SK-N-SH (cell line): ENCODE results near the gene HEMK1. TPM values are rescaled to one million over a fixed set of nuclear protein-coding genes. Genes with fewer than 3 reads are reported as not detected.

Experiments
- CTCF ChIA-PET: fragments of 300-600, 350-600 bp; formaldehyde crosslinking; extraction: SDS; loops from one replicate; lab custom pipeline; 2021; lab: Yijun Ruan, JAX
- POLR2A ChIA-PET: fragments of 350-600 bp; sonication (Branson Sonifier 250); formaldehyde crosslinking; extraction: SDS; loops from one replicate; lab custom pipeline; 2020; ENCODE audit warnings: antibody characterized with exemption, inconsistent platforms; lab: Yijun Ruan, JAX
- DNase-seq: peaks from one replicate; pipeline ENCODE4 v3.0.0; 2012
- H2AFZ ChIP-seq: fragments of 200-600 bp; sonication (generic); 2 replicates; pipeline ENCODE4 v1.8.1; 2016; ENCODE audit warnings: antibody characterized with exemption, mild to moderate bottlenecking, low read depth
- H3F3A ChIP-seq: fragments of 200-600 bp; sonication (generic); replicated peaks from 2 replicates; pipeline ENCODE3; 2016; ENCODE audit warnings: antibody characterized with exemption, mild to moderate bottlenecking; ENCODE audit not compliant: insufficient read depth
- H3K27ac ChIP-seq, 2 experiments: fragments of 200-500 bp in 1 of 2; fragments of 200-600 bp in 1 of 2; sonication (Bioruptor generic) in 1 of 2; sonication (generic), shearing (Covaris generic) in 1 of 2; 2 replicates each; pipeline versions ENCODE4 v1.5.1 to v1.6.1; 2014 to 2016; ENCODE audit warnings: low read depth in 2 of 2, inconsistent platforms in 1 of 2, low read length in 1 of 2, mild to moderate bottlenecking in 1 of 2, mixed read lengths in 1 of 2
- H3K27me3 ChIP-seq: fragments of 200-600 bp; sonication (generic), shearing (Covaris generic); 2 replicates; pipeline ENCODE4 v1.6.1; 2016; ENCODE audit warnings: mixed run types; ENCODE audit not compliant: insufficient read depth
- H3K36me3 ChIP-seq, 2 experiments: fragments of 200-500 bp in 1 of 2; fragments of 200-600 bp in 1 of 2; sonication (Bioruptor generic) in 1 of 2; sonication (generic) in 1 of 2; replicated peaks in 1 of 2; 2 replicates each; pipeline versions ENCODE3 to v1.5.1; 2014 to 2016; ENCODE audit warnings: low read length in 1 of 2, mild to moderate bottlenecking in 1 of 2; ENCODE audit not compliant: insufficient read depth in 2 of 2, control insufficient read depth in 1 of 2
- H3K4me1 ChIP-seq, 2 experiments: fragments of 200-500 bp in 1 of 2; fragments of 200-600 bp in 1 of 2; sonication (Bioruptor generic) in 1 of 2; sonication (generic), shearing (Covaris generic) in 1 of 2; 2 replicates each; pipeline versions ENCODE4 v1.5.1 to v1.6.1; 2014 to 2016; ENCODE audit warnings: low read depth in 1 of 2, low read length in 1 of 2, mixed run types in 1 of 2; ENCODE audit not compliant: insufficient read depth in 2 of 2, control insufficient read depth in 1 of 2
- H3K4me2 ChIP-seq: fragments of 200-600 bp; sonication (generic), shearing (Covaris generic); 2 replicates; pipeline ENCODE4 v1.6.1; 2017; ENCODE audit warnings: mixed run types
- H3K4me3 ChIP-seq, 2 experiments: fragments of 200-500 bp in 1 of 2; fragments of 200-600 bp in 1 of 2; sonication (Bioruptor generic) in 1 of 2; sonication (generic), shearing (Covaris generic) in 1 of 2; 2 replicates each; pipeline versions ENCODE4 v1.5.1 to v1.8.1; 2014 to 2016; ENCODE audit warnings: low read depth in 2 of 2, inconsistent platforms in 1 of 2, low read length in 1 of 2, mild to moderate bottlenecking in 1 of 2, mixed read lengths in 1 of 2, moderate library complexity in 1 of 2
- H3K79me2 ChIP-seq: fragments of 200-600 bp; sonication (generic); 2 replicates; pipeline ENCODE4 v1.8.1; 2017; ENCODE audit warnings: mild to moderate bottlenecking; ENCODE audit not compliant: insufficient read depth
- H3K9ac ChIP-seq: fragments of 200-600 bp; sonication (generic); 2 replicates; pipeline ENCODE4 v1.6.1; 2017; ENCODE audit warnings: mixed run types
- H3K9me2 ChIP-seq: fragments of 200-600 bp; sonication (generic); 2 replicates; pipeline ENCODE4 v1.6.1; 2017; ENCODE audit warnings: mixed run types
- H3K9me3 ChIP-seq: fragments of 200-600 bp; sonication (generic); 2 replicates; pipeline ENCODE4 v1.6.1; 2017; ENCODE audit warnings: mixed run types, mild to moderate bottlenecking, moderate library complexity
- H4K20me1 ChIP-seq: fragments of 200-600 bp; sonication (generic); 2 replicates; pipeline ENCODE4 v1.6.1; 2017; ENCODE audit warnings: mild to moderate bottlenecking, mixed run types; ENCODE audit not compliant: insufficient read depth
- CHD2 ChIP-seq: fragments of 150-350 bp; IDR thresholded peaks from 2 replicates; pipeline ENCODE4 v1.6.1; 2018; ENCODE audit warnings: low read length; ENCODE audit not compliant: partially characterized antibody
- CTCF ChIP-seq: fragments of 200-600 bp; sonication (generic); IDR thresholded peaks from 2 replicates; pipeline ENCODE4 v1.6.1; 2017; ENCODE audit warnings: antibody characterized with exemption, mild to moderate bottlenecking, moderate library complexity
- FOSL2 ChIP-seq: IDR thresholded peaks from 2 replicates; pipeline ENCODE4 v1.4.0; 2012; ENCODE audit warnings: low read depth, mild to moderate bottlenecking, moderate library complexity, borderline replicate concordance
- FOXJ3 ChIP-seq: sonication (generic); formaldehyde crosslinking; IDR thresholded peaks from 2 replicates; pipeline ENCODE4 v1.5.1; 2020; ENCODE audit warnings: mild to moderate bottlenecking, missing genetic modification reagents
- GABPA ChIP-seq: IDR thresholded peaks from 2 replicates; pipeline ENCODE4 v1.4.0; 2012; ENCODE audit warnings: low read depth, mild to moderate bottlenecking
- IRF3 ChIP-seq: fragments of 150-350 bp; IDR thresholded peaks from 2 replicates; pipeline ENCODE4 v1.6.1; 2016; ENCODE audit warnings: mild to moderate bottlenecking, low read depth, low read length
- MAX ChIP-seq: IDR thresholded peaks from 2 replicates; pipeline ENCODE4 v1.4.0; 2012; ENCODE audit warnings: low read depth
- MEF2A ChIP-seq: IDR thresholded peaks from 2 replicates; pipeline ENCODE4 v1.4.0; 2012; ENCODE audit warnings: low read depth, borderline replicate concordance
- RCOR1 ChIP-seq: fragments of 150-350 bp; IDR thresholded peaks from 2 replicates; pipeline ENCODE4 v1.6.1; 2017; ENCODE audit warnings: antibody characterized with exemption, low read length
- RFX5 ChIP-seq: IDR thresholded peaks from 2 replicates; pipeline ENCODE4 v1.6.1; 2012; ENCODE audit warnings: mild to moderate bottlenecking, improper control_type of control experiment, low read length
- RXRA ChIP-seq: IDR thresholded peaks from 2 replicates; pipeline ENCODE4 v1.4.0; 2012; ENCODE audit warnings: low read depth, mild to moderate bottlenecking, borderline replicate concordance
- SMC3 ChIP-seq: IDR thresholded peaks from 2 replicates; pipeline ENCODE4 v1.6.1; 2012; ENCODE audit warnings: low read depth, low read length, improper control_type of control experiment
- TAF1 ChIP-seq: IDR thresholded peaks from 2 replicates; pipeline ENCODE4 v1.6.1; 2012; ENCODE audit warnings: low read depth, mild to moderate bottlenecking, low read length, moderate library complexity, borderline replicate concordance
- TEAD4 ChIP-seq: IDR thresholded peaks from 2 replicates; pipeline ENCODE4 v1.4.0; 2012; ENCODE audit warnings: mild to moderate bottlenecking, borderline replicate concordance; ENCODE audit not compliant: insufficient read depth
- WGBS: methylation state at CpG from one replicate; pipeline ENCODE4 v1.1.6; 2017; ENCODE audit warnings: low lambda C conversion rate; 5-methylcytosine and 5-hydroxymethylcytosine counted together
- polyA plus RNA-seq, 3 experiments: library from polyadenylated mRNA; depleted of rRNA; stranded (reverse); fragments of >200 nt; gene quantifications; 2 replicates each; pipeline ENCODE4 v1.2.3, GENCODE V29; 2012
- TF ChIP-seq, protein P1 (sequence below): IDR thresholded peaks from 2 replicates; pipeline ENCODE4 v1.4.0; 2012; ENCODE audit warnings: low read depth, borderline replicate concordance
- TF ChIP-seq, protein P2 (sequence below): IDR thresholded peaks from 2 replicates; pipeline ENCODE4 v1.6.1; 2012; ENCODE audit warnings: mild to moderate bottlenecking, low read depth, low read length, moderate library complexity

HEMK1 gene
- polyA plus RNA-seq, 1 of the 3 experiments (the other 2 are of a cell fraction) = 15.4 TPM

GRCh38 chr3:50557106-50557505 lies 12.2 kb upstream of the HEMK1 start:
- Histone ChIP-seq H3K9ac (no peak overlapping the region), H3K9me3 (no peaks in the 10 kb centered on the region), H2AFZ (no peak overlapping the region), H3K27ac (no peak overlapping the region), H3K4me3 (no peak overlapping the region), H4K20me1 (no peaks in the 10 kb centered on the region), H3F3A (no peaks in the 10 kb centered on the region), H3K4me1 (peaks cover 0 to 9% of the 10 kb centered on the region in 2 experiments; a peak in 1 of 4 replicates), H3K9me2 (no peaks in the 10 kb centered on the region), H3K27me3 (no peaks in the 10 kb centered on the region), H3K79me2 (no peaks in the 10 kb centered on the region), H3K4me2 (no peak overlapping the region), H3K36me3 (no peaks in the 10 kb centered on the region)
- TF ChIP-seq TAF1 (no peak), RXRA (no peak), TEAD4 (no peak), MEF2A (no peak), GABPA (no peak), RFX5 (no peak), IRF3 (no peak), FOXJ3 (CRISPR knock-in tag) (no peak), CTCF (no peak), MAX (no peak), CHD2 (no peak), FOSL2 (no peak), SMC3 (no peak), RCOR1 (no peak)
- TF ChIP-seq, protein P1, sequence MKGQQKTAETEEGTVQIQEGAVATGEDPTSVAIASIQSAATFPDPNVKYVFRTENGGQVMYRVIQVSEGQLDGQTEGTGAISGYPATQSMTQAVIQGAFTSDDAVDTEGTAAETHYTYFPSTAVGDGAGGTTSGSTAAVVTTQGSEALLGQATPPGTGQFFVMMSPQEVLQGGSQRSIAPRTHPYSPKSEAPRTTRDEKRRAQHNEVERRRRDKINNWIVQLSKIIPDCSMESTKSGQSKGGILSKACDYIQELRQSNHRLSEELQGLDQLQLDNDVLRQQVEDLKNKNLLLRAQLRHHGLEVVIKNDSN = no peak
- TF ChIP-seq, protein P2, sequence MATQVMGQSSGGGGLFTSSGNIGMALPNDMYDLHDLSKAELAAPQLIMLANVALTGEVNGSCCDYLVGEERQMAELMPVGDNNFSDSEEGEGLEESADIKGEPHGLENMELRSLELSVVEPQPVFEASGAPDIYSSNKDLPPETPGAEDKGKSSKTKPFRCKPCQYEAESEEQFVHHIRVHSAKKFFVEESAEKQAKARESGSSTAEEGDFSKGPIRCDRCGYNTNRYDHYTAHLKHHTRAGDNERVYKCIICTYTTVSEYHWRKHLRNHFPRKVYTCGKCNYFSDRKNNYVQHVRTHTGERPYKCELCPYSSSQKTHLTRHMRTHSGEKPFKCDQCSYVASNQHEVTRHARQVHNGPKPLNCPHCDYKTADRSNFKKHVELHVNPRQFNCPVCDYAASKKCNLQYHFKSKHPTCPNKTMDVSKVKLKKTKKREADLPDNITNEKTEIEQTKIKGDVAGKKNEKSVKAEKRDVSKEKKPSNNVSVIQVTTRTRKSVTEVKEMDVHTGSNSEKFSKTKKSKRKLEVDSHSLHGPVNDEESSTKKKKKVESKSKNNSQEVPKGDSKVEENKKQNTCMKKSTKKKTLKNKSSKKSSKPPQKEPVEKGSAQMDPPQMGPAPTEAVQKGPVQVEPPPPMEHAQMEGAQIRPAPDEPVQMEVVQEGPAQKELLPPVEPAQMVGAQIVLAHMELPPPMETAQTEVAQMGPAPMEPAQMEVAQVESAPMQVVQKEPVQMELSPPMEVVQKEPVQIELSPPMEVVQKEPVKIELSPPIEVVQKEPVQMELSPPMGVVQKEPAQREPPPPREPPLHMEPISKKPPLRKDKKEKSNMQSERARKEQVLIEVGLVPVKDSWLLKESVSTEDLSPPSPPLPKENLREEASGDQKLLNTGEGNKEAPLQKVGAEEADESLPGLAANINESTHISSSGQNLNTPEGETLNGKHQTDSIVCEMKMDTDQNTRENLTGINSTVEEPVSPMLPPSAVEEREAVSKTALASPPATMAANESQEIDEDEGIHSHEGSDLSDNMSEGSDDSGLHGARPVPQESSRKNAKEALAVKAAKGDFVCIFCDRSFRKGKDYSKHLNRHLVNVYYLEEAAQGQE = no peak
- no peak for DNase-seq
- ChIA-PET POLR2A (interaction anchor here (1.2 kb wide), 1 partner anchor 12 kb away, joined by 4 read pairs; the partner anchor contains the start of gene HEMK1), CTCF (interaction anchor here (0.6 to 31.2 kb wide), 10 partner anchors 8 to 210 kb away, joined by 3 to 648 read pairs (median 4); partner anchors contain the start of genes C3orf18, CISH and MAPKAPK3)
- 38% methylated on average over 6 of the region's 8 CpGs for WGBS
